Astrocyte of the cerebellum (primary cell): ENCODE results near the gene PDE6A.

Experiments used
- DNase-seq: peaks from one replicate; pipeline ENCODE4 v3.0.0-alpha.2; 2011; ENCODE audit warnings: low read depth
- H3K4me3 ChIP-seq: 2 replicates; pipeline ENCODE4 v1.5.1; 2011; ENCODE audit warnings: mild to moderate bottlenecking, low read depth, low read length, moderate library complexity
- CTCF ChIP-seq: IDR thresholded peaks from 2 replicates; pipeline ENCODE4 v1.5.1; 2012; ENCODE audit warnings: low read length, low read depth, moderate library complexity, mild to moderate bottlenecking; ENCODE audit errors: missing control alignments
- in situ Hi-C: cut with HindIII; loops from 2 replicates; pipeline ENCODE4 v1.10.0; 2017; ENCODE audit warnings: low sequenced_read_pairs

The PDE6A gene

GRCh38 chr5:149852641-149853330 lies 91.8 kb downstream of the PDE6A start:
- peak; percentile 78 for DNase-seq
- H3K4me3 ChIP-seq: no peak overlapping the region
- TF ChIP-seq CTCF: peak; percentile 94
- in situ Hi-C loops: loop anchor here (5.0 kb wide), 1 partner anchor 95 kb away; no protein-coding TSS in a partner anchor

GRCh38 chr5:149851211-149851610 lies 93.4 kb downstream of the PDE6A start:
- DNase-seq: no peak
- no peak overlapping the region for H3K4me3 ChIP-seq
- no peak for TF ChIP-seq CTCF
- in situ Hi-C loops: loop anchor here (5.0 kb wide), 1 partner anchor 96 kb away; no protein-coding TSS in a partner anchor

- no peak for TF ChIP-seq CTCF
- DNase-seq: no peak
- in situ Hi-C loops: loop anchor here (5.0 kb wide), 1 partner anchor 97 kb away; no protein-coding TSS in a partner anchor
- H3K4me3 ChIP-seq: no peak overlapping the region
These were observed 94.4 kb downstream of the PDE6A start for GRCh38 chr5:149849966-149850910.

- no peak overlapping the region for H3K4me3 ChIP-seq
- TF ChIP-seq CTCF: no peak
- DNase-seq: no peak
- in situ Hi-C loops: no loop called here
These were observed 95.2 kb downstream of the PDE6A start for GRCh38 chr5:149849280-149849965.

- no peak for DNase-seq
- in situ Hi-C loops: no loop called here
- no peak overlapping the region for H3K4me3 ChIP-seq
- no peak for TF ChIP-seq CTCF
These were observed 97.0 kb downstream of the PDE6A start for GRCh38 chr5:149847611-149848010.

- in situ Hi-C loops: no loop called here
- TF ChIP-seq CTCF: no peak
- no peak for DNase-seq
- no peak overlapping the region for H3K4me3 ChIP-seq
These were observed 98.6 kb downstream of the PDE6A start for GRCh38 chr5:149846021-149846420.
